Breast epithelium (tissue), 3 donors: ENCODE measurements around the gene USP43.

ENCODE experiments used
- CTCF ChIP-seq, 3 donors: fragments of 450-650 bp; IDR thresholded peaks; one replicate each; pipeline ENCODE4 v1.5.1; 2016 to 2017; ENCODE audit warnings: antibody characterized with exemption in 3 of 3, mild to moderate bottlenecking in 3 of 3, moderate library complexity in 3 of 3
- POLR2A ChIP-seq: fragments of 450-650 bp; IDR thresholded peaks from one replicate; pipeline ENCODE4 v1.6.1; 2016; ENCODE audit warnings: antibody characterized with exemption, mild to moderate bottlenecking, moderate library complexity
- POLR2AphosphoS5 ChIP-seq, 3 donors: sonication (generic); formaldehyde crosslinking; IDR thresholded peaks; one replicate each; pipeline ENCODE4 v1.6.1; 2017; ENCODE audit warnings: antibody characterized with exemption in 3 of 3

GRCh38 chr17:9672691-9673090 lies 27.4 kb downstream of the USP43 start:
- TF ChIP-seq POLR2AphosphoS5 (IDR thresholded peaks at IDR 0.05) (no peak), CTCF (IDR thresholded peaks at IDR 0.05) (no peak), POLR2A (no peak)
